HepG2 (cell line): ENCODE data around the gene PKD2L1. TPM values are rescaled to one million over a fixed set of nuclear protein-coding genes. Genes with fewer than 3 reads are reported as not detected.

Experiments used
- CBX1 ChIP-seq: IDR thresholded peaks from one replicate; pipeline ENCODE4 v1.6.1; 2016; ENCODE audit warnings: antibody characterized with exemption, low read depth
- CEBPZ ChIP-seq: IDR thresholded peaks from 2 replicates; pipeline ENCODE4 v1.6.1; 2012; ENCODE audit warnings: low read length, improper control_type of control experiment
- SP4 ChIP-seq: sonication (generic); formaldehyde crosslinking; IDR thresholded peaks from 2 replicates; pipeline ENCODE4 v1.8.1; 2023; ENCODE audit warnings: mild to moderate bottlenecking, missing genetic modification reagents
- ZFX ChIP-seq: sonication (generic); formaldehyde crosslinking; IDR thresholded peaks from 2 replicates; pipeline ENCODE4 v1.4.0; 2020; ENCODE audit warnings: mild to moderate bottlenecking, low read depth, missing genetic modification reagents, moderate library complexity
- ZNF580 ChIP-seq: IDR thresholded peaks from 2 replicates; pipeline ENCODE4 v1.6.1; 2016; ENCODE audit warnings: low read depth, borderline replicate concordance
- ZNF788 ChIP-seq: sonication (generic); formaldehyde crosslinking; IDR thresholded peaks from 2 replicates; pipeline ENCODE4 v1.5.0; 2020; ENCODE audit warnings: mild to moderate bottlenecking, missing genetic modification reagents, borderline replicate concordance
- ZSCAN5A ChIP-seq: sonication (generic); formaldehyde crosslinking; IDR thresholded peaks from 2 replicates; pipeline ENCODE4 v1.8.0; 2022; ENCODE audit warnings: mild to moderate bottlenecking, missing genetic modification reagents, borderline replicate concordance
- polyA plus RNA-seq, 8 experiments: library from polyadenylated mRNA; depleted of rRNA in 3 of 8; stranded (reverse) in 7 of 8; unstranded in 1 of 8; fragments of >200 nt; fragmentation: Illumina TruSeq in 4 of 8; extraction: Trizol in 4 of 8; gene quantifications; 2 replicates each; pipeline versions ENCODE4 v1.2.1 to v1.2.3, GENCODE V29; 2011 to 2016; ENCODE audit warnings: low read depth in 4 of 8, missing spikeins in 1 of 8, mixed read lengths in 1 of 8; ENCODE audit not compliant: insufficient read depth in 1 of 8
- total RNA-seq, 5 experiments: library from RNA; depleted of rRNA; stranded (reverse); fragments of >200 nt; fragmentation: Illumina TruSeq; extraction: Trizol; gene quantifications; 2 replicates each; pipeline ENCODE4 v1.2.3, GENCODE V29; 2016; ENCODE audit warnings: low read depth in 1 of 5
- TF ChIP-seq, protein P1 (sequence below): sonication (generic); formaldehyde crosslinking; IDR thresholded peaks from 2 replicates; pipeline ENCODE4 v1.5.0; 2020; ENCODE audit warnings: missing genetic modification reagents
- TF ChIP-seq, protein P2 (sequence below): sonication (generic); formaldehyde crosslinking; IDR thresholded peaks from 2 replicates; pipeline ENCODE4 v1.4.0; 2020; ENCODE audit warnings: low read depth, missing genetic modification reagents
- TF ChIP-seq, protein P3 (sequence below): IDR thresholded peaks from 2 replicates; pipeline ENCODE4 v1.6.1; 2016
- TF ChIP-seq, protein P4 (sequence below): IDR thresholded peaks from 2 replicates; pipeline ENCODE4 v1.6.1; 2016; ENCODE audit warnings: low read depth, missing genetic modification reagents, missing compliant biosample characterization

PKD2L1 gene
- total and polyA plus RNA-seq, 2 of the 13 experiments (the other 11 are each of a cell fraction or from before 2014, with no cell fraction given) = 0.07 to 0.15 TPM

- TF ChIP-seq ZNF788 (CRISPR knock-in tag) (peak; percentile 83; the same call in 1 of the 2 replicates), SP4 (no peak), CEBPZ (no peak), ZNF580 (peak; percentile 51; the same call in 1 of the 2 replicates), ZFX (CRISPR knock-in tag) (peak; percentile 82), CBX1 (peak; percentile 56), ZSCAN5A (CRISPR knock-in tag) (no peak)
- TF ChIP-seq, protein P1, sequence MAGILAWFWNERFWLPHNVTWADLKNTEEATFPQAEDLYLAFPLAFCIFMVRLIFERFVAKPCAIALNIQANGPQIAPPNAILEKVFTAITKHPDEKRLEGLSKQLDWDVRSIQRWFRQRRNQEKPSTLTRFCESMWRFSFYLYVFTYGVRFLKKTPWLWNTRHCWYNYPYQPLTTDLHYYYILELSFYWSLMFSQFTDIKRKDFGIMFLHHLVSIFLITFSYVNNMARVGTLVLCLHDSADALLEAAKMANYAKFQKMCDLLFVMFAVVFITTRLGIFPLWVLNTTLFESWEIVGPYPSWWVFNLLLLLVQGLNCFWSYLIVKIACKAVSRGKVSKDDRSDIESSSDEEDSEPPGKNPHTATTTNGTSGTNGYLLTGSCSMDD (CRISPR knock-in tag) = no peak
- TF ChIP-seq, protein P2, sequence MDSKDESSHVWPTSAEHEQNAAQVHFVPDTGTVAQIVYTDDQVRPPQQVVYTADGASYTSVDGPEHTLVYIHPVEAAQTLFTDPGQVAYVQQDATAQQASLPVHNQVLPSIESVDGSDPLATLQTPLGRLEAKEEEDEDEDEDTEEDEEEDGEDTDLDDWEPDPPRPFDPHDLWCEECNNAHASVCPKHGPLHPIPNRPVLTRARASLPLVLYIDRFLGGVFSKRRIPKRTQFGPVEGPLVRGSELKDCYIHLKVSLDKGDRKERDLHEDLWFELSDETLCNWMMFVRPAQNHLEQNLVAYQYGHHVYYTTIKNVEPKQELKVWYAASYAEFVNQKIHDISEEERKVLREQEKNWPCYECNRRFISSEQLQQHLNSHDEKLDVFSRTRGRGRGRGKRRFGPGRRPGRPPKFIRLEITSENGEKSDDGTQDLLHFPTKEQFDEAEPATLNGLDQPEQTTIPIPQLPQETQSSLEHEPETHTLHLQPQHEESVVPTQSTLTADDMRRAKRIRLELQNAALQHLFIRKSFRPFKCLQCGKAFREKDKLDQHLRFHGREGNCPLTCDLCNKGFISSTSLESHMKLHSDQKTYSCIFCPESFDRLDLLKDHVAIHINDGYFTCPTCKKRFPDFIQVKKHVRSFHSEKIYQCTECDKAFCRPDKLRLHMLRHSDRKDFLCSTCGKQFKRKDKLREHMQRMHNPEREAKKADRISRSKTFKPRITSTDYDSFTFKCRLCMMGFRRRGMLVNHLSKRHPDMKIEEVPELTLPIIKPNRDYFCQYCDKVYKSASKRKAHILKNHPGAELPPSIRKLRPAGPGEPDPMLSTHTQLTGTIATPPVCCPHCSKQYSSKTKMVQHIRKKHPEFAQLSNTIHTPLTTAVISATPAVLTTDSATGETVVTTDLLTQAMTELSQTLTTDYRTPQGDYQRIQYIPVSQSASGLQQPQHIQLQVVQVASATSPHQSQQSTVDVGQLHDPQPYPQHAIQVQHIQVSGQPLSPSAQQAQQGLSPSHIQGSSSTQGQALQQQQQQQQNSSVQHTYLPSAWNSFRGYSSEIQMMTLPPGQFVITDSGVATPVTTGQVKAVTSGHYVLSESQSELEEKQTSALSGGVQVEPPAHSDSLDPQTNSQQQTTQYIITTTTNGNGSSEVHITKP (CRISPR knock-in tag) = peak; percentile 46; the same call in 1 of the 2 replicates
- TF ChIP-seq, protein P3, sequence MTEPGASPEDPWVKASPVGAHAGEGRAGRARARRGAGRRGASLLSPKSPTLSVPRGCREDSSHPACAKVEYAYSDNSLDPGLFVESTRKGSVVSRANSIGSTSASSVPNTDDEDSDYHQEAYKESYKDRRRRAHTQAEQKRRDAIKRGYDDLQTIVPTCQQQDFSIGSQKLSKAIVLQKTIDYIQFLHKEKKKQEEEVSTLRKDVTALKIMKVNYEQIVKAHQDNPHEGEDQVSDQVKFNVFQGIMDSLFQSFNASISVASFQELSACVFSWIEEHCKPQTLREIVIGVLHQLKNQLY (CRISPR knock-in tag) = peak; percentile 32; the same call in 1 of the 2 replicates
- TF ChIP-seq, protein P4, sequence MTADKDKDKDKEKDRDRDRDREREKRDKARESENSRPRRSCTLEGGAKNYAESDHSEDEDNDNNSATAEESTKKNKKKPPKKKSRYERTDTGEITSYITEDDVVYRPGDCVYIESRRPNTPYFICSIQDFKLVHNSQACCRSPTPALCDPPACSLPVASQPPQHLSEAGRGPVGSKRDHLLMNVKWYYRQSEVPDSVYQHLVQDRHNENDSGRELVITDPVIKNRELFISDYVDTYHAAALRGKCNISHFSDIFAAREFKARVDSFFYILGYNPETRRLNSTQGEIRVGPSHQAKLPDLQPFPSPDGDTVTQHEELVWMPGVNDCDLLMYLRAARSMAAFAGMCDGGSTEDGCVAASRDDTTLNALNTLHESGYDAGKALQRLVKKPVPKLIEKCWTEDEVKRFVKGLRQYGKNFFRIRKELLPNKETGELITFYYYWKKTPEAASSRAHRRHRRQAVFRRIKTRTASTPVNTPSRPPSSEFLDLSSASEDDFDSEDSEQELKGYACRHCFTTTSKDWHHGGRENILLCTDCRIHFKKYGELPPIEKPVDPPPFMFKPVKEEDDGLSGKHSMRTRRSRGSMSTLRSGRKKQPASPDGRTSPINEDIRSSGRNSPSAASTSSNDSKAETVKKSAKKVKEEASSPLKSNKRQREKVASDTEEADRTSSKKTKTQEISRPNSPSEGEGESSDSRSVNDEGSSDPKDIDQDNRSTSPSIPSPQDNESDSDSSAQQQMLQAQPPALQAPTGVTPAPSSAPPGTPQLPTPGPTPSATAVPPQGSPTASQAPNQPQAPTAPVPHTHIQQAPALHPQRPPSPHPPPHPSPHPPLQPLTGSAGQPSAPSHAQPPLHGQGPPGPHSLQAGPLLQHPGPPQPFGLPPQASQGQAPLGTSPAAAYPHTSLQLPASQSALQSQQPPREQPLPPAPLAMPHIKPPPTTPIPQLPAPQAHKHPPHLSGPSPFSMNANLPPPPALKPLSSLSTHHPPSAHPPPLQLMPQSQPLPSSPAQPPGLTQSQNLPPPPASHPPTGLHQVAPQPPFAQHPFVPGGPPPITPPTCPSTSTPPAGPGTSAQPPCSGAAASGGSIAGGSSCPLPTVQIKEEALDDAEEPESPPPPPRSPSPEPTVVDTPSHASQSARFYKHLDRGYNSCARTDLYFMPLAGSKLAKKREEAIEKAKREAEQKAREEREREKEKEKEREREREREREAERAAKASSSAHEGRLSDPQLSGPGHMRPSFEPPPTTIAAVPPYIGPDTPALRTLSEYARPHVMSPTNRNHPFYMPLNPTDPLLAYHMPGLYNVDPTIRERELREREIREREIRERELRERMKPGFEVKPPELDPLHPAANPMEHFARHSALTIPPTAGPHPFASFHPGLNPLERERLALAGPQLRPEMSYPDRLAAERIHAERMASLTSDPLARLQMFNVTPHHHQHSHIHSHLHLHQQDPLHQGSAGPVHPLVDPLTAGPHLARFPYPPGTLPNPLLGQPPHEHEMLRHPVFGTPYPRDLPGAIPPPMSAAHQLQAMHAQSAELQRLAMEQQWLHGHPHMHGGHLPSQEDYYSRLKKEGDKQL (CRISPR knock-in tag) = no peak
Observed at GRCh38 chr10:100341953-100342626, 12.1 kb upstream of the PKD2L1 start (continued).
